ENCODE data around the gene GMPS. TPM values are rescaled to one million over a fixed set of nuclear protein-coding genes. Genes with fewer than 3 reads are reported as not detected.

GMPS gene
- total and polyA plus RNA-seq, 2 donors (not counting 3 experiments of a cell fraction or from before 2014, with no cell fraction given) = 18.7 to 67.5 TPM

GRCh38 chr3:155853214-155854140 is 17.0 kb upstream of the GMPS start:
- peaks cover 7% of the 10 kb centered on the region for H3K4me1 ChIP-seq (ENCODE audit: control insufficient read depth, extremely low read depth, insufficient read depth, low read length)
- peak overlapping the region; percentile 42 for H2AFZ ChIP-seq (ENCODE audit: low read depth, low read length)
- H3K9ac ChIP-seq (replicated peaks; ENCODE audit: extremely low read depth, insufficient read depth, low read length) = peak overlapping the region; percentile 79
- dilution Hi-C loops (cut with MboI; ENCODE audit: extremely low pct_ligation_motif_present, low sequenced_read_pairs) = no loop called here
- peak overlapping the region; percentile 56 to 96 (median 75) for H3K4me3 ChIP-seq (replicated peaks in 1 of 3; ENCODE audit: insufficient read depth in 1 of 3, low read depth in 1 of 3, low read length in 3 of 3)
- intact Hi-C loops (cut with micrococcal nuclease) = loop anchor here (1.0 to 5.0 kb wide), 6 partner anchors 17 to 694 kb away; partner anchors contain the start of genes C3orf33, GMPS and PLCH1
- H3K4me2 ChIP-seq (ENCODE audit: insufficient read depth, low read length) = peak overlapping the region; percentile 99
- no peak for DNase-seq (ENCODE audit: low read depth, low spot score)
- H3K79me2 ChIP-seq (ENCODE audit: control insufficient read depth, insufficient read depth, low read length) = peaks cover 45% of the 10 kb centered on the region
- TF ChIP-seq MYC (IDR thresholded peaks at IDR 0.05; ENCODE audit: low read depth, low read length) (no peak), CTCF (IDR thresholded peaks at IDR 0.05; ENCODE audit: extremely low read depth in 1 of 2, insufficient read depth in 1 of 2, low read depth in 1 of 2, low read length in 2 of 2) (no peak), JUN (IDR thresholded peaks at IDR 0.05; ENCODE audit: borderline replicate concordance, insufficient read depth, insufficient read length, low read depth) (no peak), FOS (IDR thresholded peaks at IDR 0.05; ENCODE audit: borderline replicate concordance, insufficient read depth, low read length) (no peak)
- TF ChIP-seq, protein P1, sequence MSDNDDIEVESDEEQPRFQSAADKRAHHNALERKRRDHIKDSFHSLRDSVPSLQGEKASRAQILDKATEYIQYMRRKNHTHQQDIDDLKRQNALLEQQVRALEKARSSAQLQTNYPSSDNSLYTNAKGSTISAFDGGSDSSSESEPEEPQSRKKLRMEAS (IDR thresholded peaks at IDR 0.05; ENCODE audit: insufficient read depth, insufficient read length) = no peak
- no peak for FAIRE-seq
- no peaks in the 10 kb centered on the region for H3K9me1 ChIP-seq (replicated peaks; ENCODE audit: control insufficient read depth, extremely low read depth, insufficient read depth, low read length)
- ChIA-PET POLR2A (interaction anchor here (0.9 to 1.5 kb wide), 4 partner anchors 16 to 48 kb away, joined by 3 to 4 read pairs (median 4); partner anchors contain the start of gene C3orf33), CTCF (interaction anchor here (0.8 to 3.6 kb wide), 3 partner anchors 16 to 47 kb away, joined by 4 to 34 read pairs (median 5); partner anchors contain the start of gene C3orf33)
- no TSS peak for BruUV-seq (replicated peaks)
- no peaks in the 10 kb centered on the region for H3K36me3 ChIP-seq (ENCODE audit: control insufficient read depth in 2 of 2, extremely low read depth in 1 of 2, insufficient read depth in 2 of 2, low read length in 2 of 2)
- H3K27ac ChIP-seq (ENCODE audit: insufficient read depth, low read depth, low read length) = peak overlapping the region; percentile 22
- H4K20me1 ChIP-seq (replicated peaks; ENCODE audit: control insufficient read depth, extremely low read depth, insufficient read depth, low read length) = no peaks in the 10 kb centered on the region
- H3K9me3 ChIP-seq (replicated peaks; ENCODE audit: control insufficient read depth, insufficient read depth, low read length) = no peaks in the 10 kb centered on the region
- H3K27me3 ChIP-seq (ENCODE audit: control insufficient read depth in 2 of 2, insufficient read depth in 2 of 2, low read length in 2 of 2) = no peaks in the 10 kb centered on the region
